Tibial nerve (tissue), 4 donors: ENCODE measurements around the gene DNAH10. TPM values are rescaled to one million over a fixed set of nuclear protein-coding genes. Genes with fewer than 3 reads are reported as not detected.

Experiments
- DNase-seq, 2 donors: peaks; one replicate each; pipeline ENCODE4 v3.0.0-alpha.2; 2019; ENCODE audit warnings: low spot score in 2 of 2
- H3K27ac ChIP-seq, 4 donors: fragments of 200-600 bp; sonication (generic) in 3 of 4; one replicate each; pipeline ENCODE4 v1.5.1; 2017 to 2019; ENCODE audit warnings: mild to moderate bottlenecking in 1 of 4
- H3K27me3 ChIP-seq, 2 donors: fragments of 200-600 bp; sonication (generic) in 1 of 2; one replicate each; pipeline versions ENCODE4 v1.5.1 to v1.6.0; 2017 to 2019
- H3K36me3 ChIP-seq, 3 donors: fragments of 200-600 bp; sonication (generic); one replicate each; pipeline ENCODE4 v1.5.1; 2018 to 2019
- H3K4me1 ChIP-seq, 4 donors: fragments of 200-600 bp; sonication (generic) in 3 of 4; one replicate each; pipeline ENCODE4 v1.5.1; 2017 to 2019
- H3K4me3 ChIP-seq, 4 donors: fragments of 200-600 bp; sonication (generic) in 3 of 4; one replicate each; pipeline ENCODE4 v1.5.1; 2017 to 2019; ENCODE audit warnings: mild to moderate bottlenecking in 1 of 4, moderate library complexity in 1 of 4
- H3K9me3 ChIP-seq, 4 donors: fragments of 200-600 bp; sonication (generic) in 3 of 4; one replicate each; pipeline ENCODE4 v1.5.1; 2017 to 2019
- EP300 ChIP-seq, 2 donors: sonication (generic); formaldehyde crosslinking; IDR thresholded peaks; one replicate each; pipeline ENCODE4 v1.6.1; 2017; ENCODE audit warnings: antibody characterized with exemption in 2 of 2, mild to moderate bottlenecking in 1 of 2
- POLR2A ChIP-seq, 2 donors: fragments of 450-650 bp; IDR thresholded peaks; one replicate each; pipeline ENCODE4 v1.6.1; 2017; ENCODE audit warnings: antibody characterized with exemption in 2 of 2, mild to moderate bottlenecking in 2 of 2, moderate library complexity in 2 of 2
- WGBS, 2 donors: methylation state at CpG; one replicate each; pipeline ENCODE4 v1.1.5; 2018; 5-methylcytosine and 5-hydroxymethylcytosine counted together
- total RNA-seq, 4 donors: library from RNA; depleted of rRNA; stranded (reverse); fragments of >200 nt; gene quantifications; one replicate each; pipeline ENCODE4 v1.1.0, GENCODE V29; 2016
- TF ChIP-seq, protein P1 (sequence below), 5 experiments: fragments of 200-600 bp in 3 of 5; fragments of 450-650 bp in 2 of 5; sonication (generic) in 3 of 5; IDR thresholded peaks; one replicate each; pipeline ENCODE4 v1.5.1; 2016 to 2019; ENCODE audit warnings: antibody characterized with exemption in 5 of 5, mild to moderate bottlenecking in 3 of 5, moderate library complexity in 2 of 5

The DNAH10 gene
- total RNA-seq, 4 donors from 2014 or later, result 3.1 TPM; not detected in 3

DNA sequence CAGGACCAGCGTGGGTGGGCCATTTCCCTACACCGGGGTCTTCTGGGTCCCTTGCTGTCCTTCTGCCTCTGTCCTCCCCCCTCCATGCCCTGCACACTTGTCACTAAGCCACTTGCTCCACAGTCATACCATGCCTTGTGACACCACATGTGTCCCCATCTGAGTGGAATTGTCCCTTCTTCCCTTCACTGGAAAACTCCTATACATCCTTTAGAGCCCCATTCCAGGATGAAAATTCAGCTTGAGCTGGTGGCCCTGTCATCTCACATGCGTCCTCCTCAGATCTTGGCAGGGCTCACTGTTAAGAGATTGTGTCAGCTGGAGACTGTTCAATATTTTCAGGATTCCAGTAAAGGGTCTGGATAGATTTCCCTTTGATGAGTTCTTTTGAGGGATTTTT, 87.4 kb downstream of the DNAH10 start:
- WGBS, 2 donors, result 56 to 71% methylated on average over 3 of the region's 3 CpGs

DNA sequence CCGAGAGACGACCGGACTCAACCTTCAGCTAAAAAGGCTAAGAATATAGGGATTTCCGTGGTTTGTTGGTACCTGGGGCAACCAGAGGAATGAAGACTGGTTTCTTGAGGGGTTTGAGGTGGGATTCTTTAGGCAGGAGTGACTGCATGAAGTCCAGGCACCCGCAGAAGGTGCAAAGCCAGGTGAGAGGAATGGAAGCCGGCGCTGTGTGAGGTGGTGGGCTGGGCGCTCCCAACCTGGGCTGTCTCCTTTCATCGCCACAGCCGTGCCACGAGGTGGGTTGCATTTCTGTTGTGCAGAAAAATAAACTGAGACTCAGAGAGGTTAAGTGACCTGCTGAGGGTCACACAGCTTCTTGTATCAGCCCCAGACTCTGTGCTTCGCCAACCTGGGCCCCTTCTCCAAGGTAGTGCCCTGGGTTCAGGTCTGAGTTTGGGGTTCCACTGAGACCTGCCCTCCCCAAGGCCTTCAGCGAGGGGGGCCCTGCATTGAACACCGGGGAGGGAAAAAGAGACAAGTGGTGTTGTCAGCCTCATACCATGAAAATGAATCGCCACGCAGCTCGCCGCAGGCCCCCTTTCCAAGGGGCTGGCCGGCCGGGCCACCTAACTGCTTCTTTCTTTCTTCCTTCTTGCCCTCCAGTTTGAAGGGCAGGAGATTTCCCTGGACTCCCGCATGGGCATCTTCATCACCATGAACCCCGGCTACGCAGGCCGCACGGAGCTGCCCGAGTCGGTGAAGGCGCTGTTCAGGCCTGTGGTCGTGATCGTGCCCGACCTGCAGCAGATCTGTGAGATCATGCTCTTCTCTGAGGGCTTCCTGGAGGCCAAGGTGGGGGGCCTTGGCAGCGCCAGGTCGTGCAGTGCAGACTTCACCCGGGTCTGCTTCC, 88.4 kb downstream of the DNAH10 start:
- Histone ChIP-seq H3K27ac (no peak overlapping the region), H3K27me3 (no peaks in the 10 kb centered on the region), H3K9me3 (no peaks in the 10 kb centered on the region), H3K4me1 (no peaks in the 10 kb centered on the region), H3K36me3 (no peaks in the 10 kb centered on the region), H3K4me3 (no peak overlapping the region)
- TF ChIP-seq POLR2A (IDR thresholded peaks at IDR 0.05) (no peak), EP300 (IDR thresholded peaks at IDR 0.05) (no peak)
- TF ChIP-seq, protein P1, sequence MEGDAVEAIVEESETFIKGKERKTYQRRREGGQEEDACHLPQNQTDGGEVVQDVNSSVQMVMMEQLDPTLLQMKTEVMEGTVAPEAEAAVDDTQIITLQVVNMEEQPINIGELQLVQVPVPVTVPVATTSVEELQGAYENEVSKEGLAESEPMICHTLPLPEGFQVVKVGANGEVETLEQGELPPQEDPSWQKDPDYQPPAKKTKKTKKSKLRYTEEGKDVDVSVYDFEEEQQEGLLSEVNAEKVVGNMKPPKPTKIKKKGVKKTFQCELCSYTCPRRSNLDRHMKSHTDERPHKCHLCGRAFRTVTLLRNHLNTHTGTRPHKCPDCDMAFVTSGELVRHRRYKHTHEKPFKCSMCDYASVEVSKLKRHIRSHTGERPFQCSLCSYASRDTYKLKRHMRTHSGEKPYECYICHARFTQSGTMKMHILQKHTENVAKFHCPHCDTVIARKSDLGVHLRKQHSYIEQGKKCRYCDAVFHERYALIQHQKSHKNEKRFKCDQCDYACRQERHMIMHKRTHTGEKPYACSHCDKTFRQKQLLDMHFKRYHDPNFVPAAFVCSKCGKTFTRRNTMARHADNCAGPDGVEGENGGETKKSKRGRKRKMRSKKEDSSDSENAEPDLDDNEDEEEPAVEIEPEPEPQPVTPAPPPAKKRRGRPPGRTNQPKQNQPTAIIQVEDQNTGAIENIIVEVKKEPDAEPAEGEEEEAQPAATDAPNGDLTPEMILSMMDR (IDR thresholded peaks at IDR 0.05), result no peak
- 89 to 91% methylated on average over 34 of the region's 34 CpGs for WGBS, 2 donors
- no peak for DNase-seq

More for the DNA sequence above, 87.4 kb downstream of the DNAH10 start:
- Histone ChIP-seq H3K4me1 (no peaks in the 10 kb centered on the region), H3K9me3 (no peaks in the 10 kb centered on the region), H3K27ac (no peak overlapping the region), H3K36me3 (no peaks in the 10 kb centered on the region), H3K27me3 (no peaks in the 10 kb centered on the region), H3K4me3 (no peak overlapping the region)
- TF ChIP-seq EP300 (IDR thresholded peaks at IDR 0.05), result no peak
- TF ChIP-seq, protein P1 (IDR thresholded peaks at IDR 0.05), result no peak
- no peak for DNase-seq

DNA sequence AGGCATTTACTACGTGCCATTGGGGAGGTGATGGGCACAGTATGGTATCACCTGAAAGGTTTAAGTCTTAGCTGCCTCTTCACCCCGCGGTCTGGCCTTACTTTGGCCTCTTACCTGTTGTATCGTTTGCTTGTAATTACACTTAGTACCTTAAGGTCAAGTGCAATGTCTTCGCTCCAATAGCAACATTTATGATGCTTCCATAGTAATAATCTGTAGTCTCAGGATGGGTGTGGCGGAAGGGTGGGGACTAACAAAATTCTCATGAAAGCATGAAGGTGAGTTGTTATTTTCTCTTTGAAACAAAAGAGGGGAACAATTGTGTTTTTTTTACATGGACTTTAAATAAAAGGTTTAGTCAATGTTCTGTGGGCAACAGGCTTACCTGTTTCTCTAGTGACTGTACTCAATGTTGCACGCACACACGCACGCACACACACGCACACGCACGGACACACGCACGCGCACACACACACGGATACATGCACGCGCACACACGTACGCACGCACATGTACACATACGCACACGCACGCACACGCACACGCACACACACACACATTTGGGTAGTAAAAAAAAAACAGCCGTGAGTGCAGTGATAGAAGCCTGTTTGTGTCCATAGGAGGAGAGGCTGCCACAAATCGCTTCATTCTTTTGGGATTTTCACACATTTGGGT, 91.4 kb downstream of the DNAH10 start:
- Histone ChIP-seq H3K36me3 (no peaks in the 10 kb centered on the region), H3K9me3 (no peaks in the 10 kb centered on the region), H3K4me3 (no peak overlapping the region), H3K27me3 (peaks cover 0 to 3% of the 10 kb centered on the region in 2 donors), H3K27ac (no peak overlapping the region), H3K4me1 (no peaks in the 10 kb centered on the region)
- 87 to 93% methylated on average over 28 of the region's 28 CpGs for WGBS, 2 donors
- TF ChIP-seq, protein P1 (IDR thresholded peaks at IDR 0.05), result no peak
- no peak for TF ChIP-seq EP300 (IDR thresholded peaks at IDR 0.05)
- no peak for TF ChIP-seq POLR2A (IDR thresholded peaks at IDR 0.05)
- no peak for DNase-seq

DNA sequence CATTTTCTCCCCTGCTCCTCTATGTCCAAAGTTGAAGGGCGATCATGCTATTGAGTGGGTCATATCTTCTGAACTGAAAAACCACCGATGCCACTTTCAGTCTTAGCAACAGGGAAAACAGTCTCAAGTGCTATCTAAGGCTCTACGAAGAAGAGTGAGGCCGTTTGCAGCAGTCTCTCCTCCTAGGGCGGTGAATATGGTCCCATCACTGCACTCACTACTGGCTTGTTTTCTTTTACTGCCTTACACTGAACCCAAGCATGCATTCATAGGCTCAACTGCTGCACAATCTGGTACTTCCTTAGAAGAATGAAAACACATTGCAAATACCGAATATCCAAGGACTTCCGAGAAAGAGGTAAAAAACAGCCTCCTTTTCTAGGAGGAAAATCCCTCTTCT, 92.1 kb downstream of the DNAH10 start:
- DNase-seq, result no peak
- no peaks in the 10 kb centered on the region for H3K9me3 ChIP-seq
- no peak overlapping the region for H3K27ac ChIP-seq
- H3K4me1 ChIP-seq, result no peaks in the 10 kb centered on the region
- peaks cover 0 to 3% of the 10 kb centered on the region in 2 donors for H3K27me3 ChIP-seq
- H3K36me3 ChIP-seq, result no peaks in the 10 kb centered on the region
- no peak for TF ChIP-seq EP300 (IDR thresholded peaks at IDR 0.05)
- TF ChIP-seq, protein P1 (IDR thresholded peaks at IDR 0.05), result no peak
- 66 to 67% methylated on average over 7 of the region's 7 CpGs for whole genome bisulfite sequencing, 2 donors
- H3K4me3 ChIP-seq, result no peak overlapping the region

DNA sequence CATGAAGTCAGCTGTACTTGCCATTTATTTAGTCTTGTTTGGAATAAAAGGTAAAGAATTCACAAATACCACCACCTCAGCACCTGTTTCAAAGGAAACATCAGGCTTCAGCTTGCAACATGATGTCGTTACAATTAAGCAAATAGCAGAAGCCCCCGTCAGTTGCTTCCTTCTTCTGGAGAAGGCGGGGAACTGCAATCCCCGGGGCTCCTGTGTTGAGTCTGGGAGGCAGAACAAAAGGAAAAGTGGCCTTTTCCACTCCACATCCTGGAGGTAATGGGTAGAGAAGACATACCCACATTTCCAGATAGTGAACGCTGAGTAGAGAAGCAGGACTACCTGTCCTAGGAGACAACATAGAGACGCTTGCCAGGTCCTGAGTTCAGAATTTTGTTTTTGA, 92.8 kb downstream of the DNAH10 start:
- H3K9me3 ChIP-seq, result no peaks in the 10 kb centered on the region
- TF ChIP-seq, protein P1 (IDR thresholded peaks at IDR 0.05), result no peak
- TF ChIP-seq EP300 (IDR thresholded peaks at IDR 0.05) (no peak), POLR2A (IDR thresholded peaks at IDR 0.05) (no peak)
- H3K27me3 ChIP-seq, result peaks cover 0 to 3% of the 10 kb centered on the region in 2 donors
- no peaks in the 10 kb centered on the region for H3K4me1 ChIP-seq
- H3K4me3 ChIP-seq, result no peak overlapping the region
- H3K27ac ChIP-seq, result no peak overlapping the region
- 51 to 68% methylated on average over 6 of the region's 6 CpGs for WGBS, 2 donors
- no peak for DNase-seq
- H3K36me3 ChIP-seq, result no peaks in the 10 kb centered on the region
